Measurements from ENCODE around the gene KIF1A. TPM values are rescaled to one million over a fixed set of nuclear protein-coding genes. Genes with fewer than 3 reads are reported as not detected.

Gene KIF1A
- polyA plus RNA-seq, 1 donor (not counting 4 experiments of a cell fraction or from before 2014, with no cell fraction given) = not detected

GRCh38 chr2:240721596-240722180 is 98.3 kb downstream of the KIF1A start:
- Histone ChIP-seq H3K4me1 (ENCODE audit: control insufficient read depth, extremely low read depth, insufficient read depth, low read length) (no peaks in the 10 kb centered on the region), H3K27ac (ENCODE audit: control insufficient read depth, insufficient read depth, low read length) (no peak overlapping the region), H3K9ac (ENCODE audit: control insufficient read depth, extremely low read depth, insufficient read depth, low read length) (no peak overlapping the region), H3K4me3 (ENCODE audit: control insufficient read depth in 2 of 3, extremely low read depth in 1 of 3, insufficient read depth in 2 of 3, low read depth in 1 of 3, low read length in 3 of 3) (no peak overlapping the region), H3K9me1 (ENCODE audit: control insufficient read depth, extremely low read depth, insufficient read depth, low read length) (no peaks in the 10 kb centered on the region), H4K20me1 (ENCODE audit: control insufficient read depth, extremely low read depth, insufficient read depth, low read length) (no peaks in the 10 kb centered on the region), H3K36me3 (ENCODE audit: control insufficient read depth in 2 of 2, extremely low read depth in 1 of 2, insufficient read depth in 2 of 2, low read length in 2 of 2) (no peaks in the 10 kb centered on the region), H3K27me3 (ENCODE audit: control insufficient read depth, extremely low read depth, insufficient read depth, low read length) (no peaks in the 10 kb centered on the region), H2AFZ (ENCODE audit: control insufficient read depth, low read length) (no peak overlapping the region), H3K4me2 (ENCODE audit: control insufficient read depth, extremely low read depth, insufficient read depth, low read depth, low read length) (no peak overlapping the region), H3K9me3 (ENCODE audit: control insufficient read depth, low read depth, low read length) (no peaks in the 10 kb centered on the region), H3K79me2 (ENCODE audit: control insufficient read depth, insufficient read depth, low read length) (no peaks in the 10 kb centered on the region)
- TF ChIP-seq EZH2 (IDR thresholded peaks at IDR 0.05; ENCODE audit: low read length) (no peak), CTCF (optimal IDR thresholded peaks at IDR 0.05 in 1 of 3, IDR thresholded peaks at IDR 0.05 in 1 of 3, conservative IDR thresholded peaks at IDR 0.05 in 1 of 3; ENCODE audit: extremely low read depth in 1 of 3, insufficient read depth in 2 of 3, low read length in 3 of 3) (no peak)
- FAIRE-seq (no peak), DNase-seq (ENCODE audit: low read depth, low spot score) (no peak)
- dilution Hi-C loops (cut with MboI; ENCODE audit: extremely low pct_ligation_motif_present, low sequenced_read_pairs) = no loop called here

GRCh38 chr2:240720686-240721595 is 99.1 kb downstream of the KIF1A start:
- no peak for TF ChIP-seq EZH2 (IDR thresholded peaks at IDR 0.05; ENCODE audit: low read length)
- TF ChIP-seq CTCF (optimal IDR thresholded peaks at IDR 0.05 in 1 of 3, IDR thresholded peaks at IDR 0.05 in 1 of 3, conservative IDR thresholded peaks at IDR 0.05 in 1 of 3; ENCODE audit: extremely low read depth in 1 of 3, insufficient read depth in 2 of 3, low read length in 3 of 3) = no peak
- Histone ChIP-seq H4K20me1 (ENCODE audit: control insufficient read depth, extremely low read depth, insufficient read depth, low read length) (no peaks in the 10 kb centered on the region), H3K9me1 (ENCODE audit: control insufficient read depth, extremely low read depth, insufficient read depth, low read length) (no peaks in the 10 kb centered on the region), H3K9me3 (ENCODE audit: control insufficient read depth, low read depth, low read length) (no peaks in the 10 kb centered on the region), H3K4me3 (ENCODE audit: control insufficient read depth in 2 of 3, extremely low read depth in 1 of 3, insufficient read depth in 2 of 3, low read depth in 1 of 3, low read length in 3 of 3) (no peak overlapping the region), H3K9ac (ENCODE audit: control insufficient read depth, extremely low read depth, insufficient read depth, low read length) (no peak overlapping the region), H2AFZ (ENCODE audit: control insufficient read depth, low read length) (no peak overlapping the region), H3K79me2 (ENCODE audit: control insufficient read depth, insufficient read depth, low read length) (no peaks in the 10 kb centered on the region), H3K4me2 (ENCODE audit: control insufficient read depth, extremely low read depth, insufficient read depth, low read depth, low read length) (no peak overlapping the region), H3K27me3 (ENCODE audit: control insufficient read depth, extremely low read depth, insufficient read depth, low read length) (no peaks in the 10 kb centered on the region), H3K27ac (ENCODE audit: control insufficient read depth, insufficient read depth, low read length) (no peak overlapping the region), H3K36me3 (ENCODE audit: control insufficient read depth in 2 of 2, extremely low read depth in 1 of 2, insufficient read depth in 2 of 2, low read length in 2 of 2) (no peaks in the 10 kb centered on the region), H3K4me1 (ENCODE audit: control insufficient read depth, extremely low read depth, insufficient read depth, low read length) (no peaks in the 10 kb centered on the region)
- dilution Hi-C loops (cut with MboI; ENCODE audit: extremely low pct_ligation_motif_present, low sequenced_read_pairs) = no loop called here
- FAIRE-seq (no peak), DNase-seq (ENCODE audit: low read depth, low spot score) (no peak)
